ENCODE results near the gene COPZ2.

COPZ2 gene

GRCh38 chr17:48048384-48049126 lies 11.0 kb upstream of the COPZ2 start:
- DNase-seq (ENCODE audit: low read depth, low spot score), result no peak
- Histone ChIP-seq H3K9me3 (ENCODE audit: insufficient read depth, low read length) (no peaks in the 10 kb centered on the region), H3K4me1 (ENCODE audit: insufficient read depth, insufficient read length) (peaks cover 27% of the 10 kb centered on the region)

GRCh38 chr17:48047741-48048383 lies 10.3 kb upstream of the COPZ2 start, which contains the start of gene NFE2L1:
Gene NFE2L1, plus strand, starts transcription at chr17:48048359. Its CDS starts 2,760 bp downstream, at chr17:48051119.
- DNase-seq (ENCODE audit: low read depth, low spot score), result peak; percentile 97
- H3K9me3 ChIP-seq (ENCODE audit: insufficient read depth, low read length), result no peaks in the 10 kb centered on the region
- peak within 1 kb of the TSS; percentile 93 for H3K9ac ChIP-seq (ENCODE audit: insufficient read length, low read depth)
- peaks cover 20% of the 10 kb centered on the region for H3K4me1 ChIP-seq (ENCODE audit: insufficient read depth, insufficient read length)
- peak within 1 kb of the TSS; percentile 81 for H3K4me3 ChIP-seq (ENCODE audit: insufficient read length, low read depth)
- H3K27me3 ChIP-seq (ENCODE audit: insufficient read depth, insufficient read length), result no peaks in the 10 kb centered on the region
- TF ChIP-seq SUZ12 (IDR thresholded peaks at IDR 0.05; ENCODE audit: extremely low read depth, insufficient read depth, insufficient read length), result no peak
- peak; percentile 88 for TF ChIP-seq YY1 (IDR thresholded peaks at IDR 0.05; ENCODE audit: insufficient read depth, insufficient read length)
- peaks cover 34% of the 10 kb centered on the region for H3K36me3 ChIP-seq (ENCODE audit: insufficient read depth, insufficient read length, low read length)

More at GRCh38 chr17:48048384-48049126, 11.0 kb upstream of the COPZ2 start:
- peak overlapping the region; percentile 93 for H3K9ac ChIP-seq (ENCODE audit: insufficient read length, low read depth)
- peaks cover 40% of the 10 kb centered on the region for H3K36me3 ChIP-seq (ENCODE audit: insufficient read depth, insufficient read length, low read length)
- H3K4me3 ChIP-seq (ENCODE audit: insufficient read length, low read depth), result peak overlapping the region; percentile 81
- TF ChIP-seq SUZ12 (IDR thresholded peaks at IDR 0.05; ENCODE audit: extremely low read depth, insufficient read depth, insufficient read length), result no peak
- no peak for TF ChIP-seq YY1 (IDR thresholded peaks at IDR 0.05; ENCODE audit: insufficient read depth, insufficient read length)
- TF ChIP-seq ZNF274 (IDR thresholded peaks at IDR 0.05; ENCODE audit: low read depth, low read length), result no peak
- no peaks in the 10 kb centered on the region for H3K27me3 ChIP-seq (ENCODE audit: insufficient read depth, insufficient read length)

- Histone ChIP-seq H3K36me3 (ENCODE audit: insufficient read depth, insufficient read length, low read length) (peaks cover 27% of the 10 kb centered on the region), H3K27me3 (ENCODE audit: insufficient read depth, insufficient read length) (no peaks in the 10 kb centered on the region), H3K9ac (ENCODE audit: insufficient read length, low read depth) (peak overlapping the region; percentile 92), H3K9me3 (ENCODE audit: insufficient read depth, low read length) (no peaks in the 10 kb centered on the region), H3K4me1 (ENCODE audit: insufficient read depth, insufficient read length) (peaks cover 15% of the 10 kb centered on the region), H3K4me3 (ENCODE audit: insufficient read length, low read depth) (peak overlapping the region; percentile 81)
- TF ChIP-seq YY1 (IDR thresholded peaks at IDR 0.05; ENCODE audit: insufficient read depth, insufficient read length) (no peak), ZNF274 (IDR thresholded peaks at IDR 0.05; ENCODE audit: low read depth, low read length) (no peak), SUZ12 (IDR thresholded peaks at IDR 0.05; ENCODE audit: extremely low read depth, insufficient read depth, insufficient read length) (no peak)
- DNase-seq (ENCODE audit: low read depth, low spot score), result no peak
These were observed 9.6 kb upstream of the COPZ2 start for GRCh38 chr17:48047113-48047740.

- no peak overlapping the region for H3K9ac ChIP-seq (ENCODE audit: insufficient read length, low read depth)
- peaks cover 18% of the 10 kb centered on the region for H3K36me3 ChIP-seq (ENCODE audit: insufficient read depth, insufficient read length, low read length)
- no peak for TF ChIP-seq YY1 (IDR thresholded peaks at IDR 0.05; ENCODE audit: insufficient read depth, insufficient read length)
- TF ChIP-seq ZNF274 (IDR thresholded peaks at IDR 0.05; ENCODE audit: low read depth, low read length), result no peak
- no peak for TF ChIP-seq SUZ12 (IDR thresholded peaks at IDR 0.05; ENCODE audit: extremely low read depth, insufficient read depth, insufficient read length)
- no peaks in the 10 kb centered on the region for H3K27me3 ChIP-seq (ENCODE audit: insufficient read depth, insufficient read length)
- no peaks in the 10 kb centered on the region for H3K9me3 ChIP-seq (ENCODE audit: insufficient read depth, low read length)
- peaks cover 11% of the 10 kb centered on the region for H3K4me1 ChIP-seq (ENCODE audit: insufficient read depth, insufficient read length)
- DNase-seq (ENCODE audit: low read depth, low spot score), result no peak
- peak overlapping the region; percentile 81 for H3K4me3 ChIP-seq (ENCODE audit: insufficient read length, low read depth)
These were observed 8.7 kb upstream of the COPZ2 start for GRCh38 chr17:48046296-48046695.

GRCh38 chr17:48045316-48046001 lies 7.9 kb upstream of the COPZ2 start:
- Histone ChIP-seq H3K9me3 (ENCODE audit: insufficient read depth, low read length) (no peaks in the 10 kb centered on the region), H3K27me3 (ENCODE audit: insufficient read depth, insufficient read length) (no peaks in the 10 kb centered on the region), H3K4me3 (ENCODE audit: insufficient read length, low read depth) (no peak overlapping the region), H3K4me1 (ENCODE audit: insufficient read depth, insufficient read length) (peaks cover 4% of the 10 kb centered on the region), H3K36me3 (ENCODE audit: insufficient read depth, insufficient read length, low read length) (peaks cover 10% of the 10 kb centered on the region), H3K9ac (ENCODE audit: insufficient read length, low read depth) (peak overlapping the region; percentile 29)
- no peak for TF ChIP-seq ZNF274 (IDR thresholded peaks at IDR 0.05; ENCODE audit: low read depth, low read length)
- no peak for TF ChIP-seq YY1 (IDR thresholded peaks at IDR 0.05; ENCODE audit: insufficient read depth, insufficient read length)
- TF ChIP-seq SUZ12 (IDR thresholded peaks at IDR 0.05; ENCODE audit: extremely low read depth, insufficient read depth, insufficient read length), result no peak
- DNase-seq (ENCODE audit: low read depth, low spot score), result no peak

- Histone ChIP-seq H3K36me3 (ENCODE audit: insufficient read depth, insufficient read length, low read length) (peaks cover 8% of the 10 kb centered on the region), H3K27me3 (ENCODE audit: insufficient read depth, insufficient read length) (no peaks in the 10 kb centered on the region), H3K9me3 (ENCODE audit: insufficient read depth, low read length) (no peaks in the 10 kb centered on the region), H3K4me1 (ENCODE audit: insufficient read depth, insufficient read length) (peaks cover 4% of the 10 kb centered on the region), H3K9ac (ENCODE audit: insufficient read length, low read depth) (no peak overlapping the region), H3K4me3 (ENCODE audit: insufficient read length, low read depth) (no peak overlapping the region)
- no peak for DNase-seq (ENCODE audit: low read depth, low spot score)
- no peak for TF ChIP-seq YY1 (IDR thresholded peaks at IDR 0.05; ENCODE audit: insufficient read depth, insufficient read length)
- no peak for TF ChIP-seq SUZ12 (IDR thresholded peaks at IDR 0.05; ENCODE audit: extremely low read depth, insufficient read depth, insufficient read length)
- TF ChIP-seq ZNF274 (IDR thresholded peaks at IDR 0.05; ENCODE audit: low read depth, low read length), result no peak
These were observed 7.3 kb upstream of the COPZ2 start for GRCh38 chr17:48044851-48045250.

Data from NT2/D1 (cell line).